Measurements from ENCODE around the gene ZNF467.

Gene ZNF467

GRCh38 chr7:149789101-149789500, 15.7 kb upstream of the ZNF467 start (continued):
- no peak for TF ChIP-seq TSHZ2 (CRISPR knock-in tag; IDR thresholded peaks at IDR 0.05)

GRCh38 chr7:149788300-149788851, 15.0 kb upstream of the ZNF467 start:
- no peak for ATAC-seq
- no peak for TF ChIP-seq CSDC2 (CRISPR knock-in tag; IDR thresholded peaks at IDR 0.05)
- TF ChIP-seq ZC3H10 (CRISPR knock-in tag; IDR thresholded peaks at IDR 0.05), result no peak
- TF ChIP-seq ARNTL (CRISPR knock-in tag; IDR thresholded peaks at IDR 0.05; ENCODE audit: borderline replicate concordance, low read depth), result no peak
- no peak for TF ChIP-seq ISL1 (CRISPR knock-in tag; IDR thresholded peaks at IDR 0.05)
- no peak for TF ChIP-seq CSRNP3 (CRISPR knock-in tag; IDR thresholded peaks at IDR 0.05)
- TF ChIP-seq TOX (CRISPR knock-in tag; IDR thresholded peaks at IDR 0.05; ENCODE audit: borderline replicate concordance), result no peak
- TF ChIP-seq GLIS3 (CRISPR knock-in tag; IDR thresholded peaks at IDR 0.05), result no peak
- no peak for TF ChIP-seq BACH2 (CRISPR knock-in tag; IDR thresholded peaks at IDR 0.05; ENCODE audit: borderline replicate concordance)
- TF ChIP-seq PATZ1 (CRISPR knock-in tag; IDR thresholded peaks at IDR 0.05; ENCODE audit: borderline replicate concordance), result no peak
- no peak for TF ChIP-seq CREB5 (CRISPR knock-in tag; IDR thresholded peaks at IDR 0.05; ENCODE audit: low read depth)
- TF ChIP-seq ZNF8 (CRISPR knock-in tag; IDR thresholded peaks at IDR 0.05), result no peak
- no peak for TF ChIP-seq RARB (CRISPR knock-in tag; IDR thresholded peaks at IDR 0.05)
- no peak for TF ChIP-seq SNAI2 (CRISPR knock-in tag; IDR thresholded peaks at IDR 0.05)
- TF ChIP-seq POU6F1 (CRISPR knock-in tag; IDR thresholded peaks at IDR 0.05; ENCODE audit: borderline replicate concordance, low read depth), result no peak
- no peak for TF ChIP-seq ESRRG (CRISPR knock-in tag; IDR thresholded peaks at IDR 0.05)
- TF ChIP-seq ZNF565 (CRISPR knock-in tag; conservative IDR thresholded peaks at IDR 0.05; ENCODE audit: low read depth), result no peak
- TF ChIP-seq ZNF70 (CRISPR knock-in tag; IDR thresholded peaks at IDR 0.05), result no peak

GRCh38 chr7:149787428-149788299, 14.3 kb upstream of the ZNF467 start:
- ATAC-seq, result peak; percentile 74
- peak; percentile 51; the same call in 1 of the 2 replicates for TF ChIP-seq ZNF70 (CRISPR knock-in tag; IDR thresholded peaks at IDR 0.05)
- TF ChIP-seq ARNTL (CRISPR knock-in tag; IDR thresholded peaks at IDR 0.05; ENCODE audit: borderline replicate concordance, low read depth), result no peak
- no peak for TF ChIP-seq TSHZ2 (CRISPR knock-in tag; IDR thresholded peaks at IDR 0.05)

Measured in SK-N-SH treated with all-trans-retinoic acid at 6 μM for 48 hours (cell line).